Hepatic stellate cell (primary cell): ENCODE results near the gene NUP210.
"Not testable (repeated sequence)": the region's sequence is repeated elsewhere in the genome, so short reads cannot be mapped to it uniquely, and the experiment has no call there.

ENCODE experiments used
- DNase-seq: peaks from one replicate; pipeline ENCODE4 v3.0.0; 2011; ENCODE audit warnings: low spot score

Gene NUP210

GRCh38 chr3:13429631-13430291, 9.6 kb upstream of the NUP210 start:
- DNase-seq: no peak

DNA sequence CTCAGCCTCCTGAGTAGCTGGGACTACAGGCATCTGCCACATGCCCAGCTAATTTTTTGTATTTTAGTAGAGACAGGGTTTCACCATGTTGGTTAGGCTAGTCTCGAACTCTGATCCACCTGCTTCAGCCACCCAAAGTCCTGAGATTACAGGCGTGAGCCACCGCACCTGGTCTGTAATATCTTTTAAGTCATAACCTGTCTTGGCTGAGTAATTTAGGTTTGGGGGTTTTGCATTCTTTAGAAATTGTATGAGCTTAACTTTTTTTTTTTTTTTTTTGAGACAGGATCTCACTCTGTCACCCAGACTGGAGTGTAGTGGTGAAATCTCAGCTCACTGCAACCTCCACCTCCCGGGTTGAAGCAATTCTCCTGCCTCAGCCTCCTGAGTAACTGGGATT, 8.6 kb upstream of the NUP210 start:
- DNase-seq: not testable (repeated sequence)

DNA sequence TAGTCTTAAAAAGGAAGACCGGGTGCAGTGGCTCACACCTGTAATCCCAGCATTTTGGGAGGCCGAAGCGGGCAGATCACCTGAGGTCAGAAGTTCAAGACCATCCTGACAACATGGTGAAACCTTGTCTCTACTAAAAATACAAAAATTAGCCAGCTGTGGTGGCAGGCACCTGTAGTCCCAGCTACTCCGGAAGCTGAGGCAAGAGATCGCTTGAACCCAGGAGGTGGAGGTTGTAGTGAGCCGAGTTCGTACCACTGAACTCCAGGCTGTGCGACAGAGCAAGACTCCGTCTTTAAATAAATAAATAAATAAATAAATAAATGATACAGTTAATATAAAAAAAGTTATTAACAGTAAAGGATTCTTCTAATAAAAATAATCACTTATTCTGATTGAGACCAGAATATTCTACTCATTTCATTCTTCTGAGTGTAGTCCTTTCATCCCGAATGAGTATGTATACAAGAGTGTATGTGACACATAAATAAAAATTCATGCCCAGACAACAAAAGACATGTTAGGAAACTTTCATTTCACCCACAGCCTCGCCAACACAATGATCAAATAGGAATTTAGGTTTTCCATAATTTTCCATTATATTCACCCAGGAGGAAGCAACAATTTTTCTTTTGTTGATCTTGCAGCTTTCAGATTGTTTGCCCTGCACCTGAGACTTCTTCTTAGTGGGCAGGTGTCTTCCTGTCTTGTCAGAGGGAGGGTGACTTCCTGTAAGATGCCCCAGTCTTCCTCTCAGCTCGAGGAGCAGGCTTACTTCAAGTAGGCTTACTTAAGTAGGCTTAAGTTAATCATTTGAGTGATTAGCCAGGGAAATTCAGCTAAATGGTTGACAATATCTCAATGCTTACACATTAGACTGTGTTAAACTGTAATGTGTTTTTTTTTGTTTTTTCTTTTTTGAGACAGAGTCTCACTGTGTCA, 7.8 kb upstream of the NUP210 start:
- no peak for DNase-seq

DNA sequence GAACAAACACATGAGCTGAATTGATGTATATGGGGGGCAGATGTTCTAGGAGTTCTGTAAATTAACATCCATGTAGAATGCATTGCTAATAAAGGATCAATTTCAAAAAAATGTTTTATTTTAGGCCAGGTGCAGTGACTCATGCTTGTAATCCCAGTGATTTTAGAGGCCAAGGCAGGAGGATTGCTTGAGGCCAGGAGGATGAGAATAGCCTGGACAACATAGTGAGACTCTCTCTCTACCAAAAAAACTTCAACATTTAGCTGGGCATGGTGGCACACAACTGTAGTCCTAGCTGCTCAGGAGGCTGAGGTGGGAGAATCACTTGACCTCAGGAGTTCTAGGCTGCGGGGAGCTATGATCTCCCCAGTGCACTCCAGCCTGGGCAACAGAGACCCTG, 6.5 kb upstream of the NUP210 start:
- no peak for DNase-seq

- DNase-seq: no peak
Measured at GRCh38 chr3:13425689-13426088, 5.6 kb upstream of the NUP210 start.

DNA sequence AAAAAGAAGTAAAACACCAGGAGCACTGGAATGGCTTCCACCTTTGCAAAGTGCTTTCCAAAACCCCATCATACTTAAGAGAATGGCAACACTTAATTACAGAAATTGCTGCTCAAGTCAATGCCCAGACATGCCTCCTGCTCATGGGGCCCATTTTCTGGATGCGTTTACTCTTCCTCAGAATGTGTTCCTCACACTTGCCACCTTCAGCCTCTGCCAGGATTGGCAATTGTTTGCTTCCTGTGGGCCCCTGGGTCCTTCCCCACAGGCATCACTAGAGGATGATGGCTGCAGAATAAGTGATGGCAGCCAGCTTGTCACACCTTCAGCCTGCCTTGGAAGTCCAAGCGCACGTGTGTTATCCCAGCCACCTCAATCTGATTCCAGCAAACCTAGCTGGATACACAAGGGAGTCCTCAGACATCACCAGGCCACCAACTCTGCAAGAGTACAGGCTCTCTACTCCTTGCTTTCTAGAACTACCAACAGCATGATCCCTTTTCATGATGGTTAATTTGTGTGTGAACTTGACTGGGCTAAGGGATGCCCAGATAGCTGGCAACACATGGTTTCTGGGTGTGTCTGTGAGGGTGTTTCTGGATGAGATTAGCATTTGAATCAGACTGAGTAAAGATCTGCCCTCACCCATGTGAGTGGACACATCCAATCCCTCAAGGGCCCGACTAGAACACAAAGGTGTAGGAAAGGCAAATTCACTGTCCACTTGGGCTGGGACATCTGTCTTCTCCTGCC, 4.9 kb upstream of the NUP210 start:
- no peak for DNase-seq

GRCh38 chr3:13424141-13424844, 4.2 kb upstream of the NUP210 start:
- no peak for DNase-seq

GRCh38 chr3:13420831-13421765, 976 bp upstream of the NUP210 start:
- no peak for DNase-seq

DNA sequence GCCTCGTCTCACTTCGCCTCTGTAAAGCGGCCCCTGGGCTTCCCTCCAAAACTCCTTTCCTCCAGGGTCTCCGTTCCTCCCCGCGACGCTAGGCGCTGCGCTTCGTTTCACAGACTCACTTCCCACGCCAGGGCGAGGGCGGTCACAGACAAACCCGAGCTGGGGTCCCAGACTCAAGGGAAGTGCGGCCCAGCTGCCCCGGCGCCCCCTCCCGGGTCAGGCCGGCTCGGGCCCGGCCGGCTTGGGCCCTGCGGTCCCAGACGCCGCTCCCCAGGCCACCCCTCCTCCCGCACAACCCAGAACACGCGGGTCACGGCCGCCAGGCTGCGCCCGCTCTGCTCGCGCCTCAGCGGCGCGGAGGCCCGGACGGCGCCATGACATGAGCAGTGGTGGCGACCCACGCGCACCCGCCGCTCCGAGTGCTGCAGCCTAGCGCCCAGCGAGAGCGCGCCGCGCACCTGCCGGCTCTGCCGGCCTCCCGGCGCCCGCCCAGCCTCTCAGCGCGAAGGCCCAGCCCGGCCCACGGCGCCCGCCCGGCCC, 547 bp downstream of the NUP210 start:
- DNase-seq: no peak

GRCh38 chr3:13417166-13417947, 2.8 kb downstream of the NUP210 start:
- no peak for DNase-seq

DNA sequence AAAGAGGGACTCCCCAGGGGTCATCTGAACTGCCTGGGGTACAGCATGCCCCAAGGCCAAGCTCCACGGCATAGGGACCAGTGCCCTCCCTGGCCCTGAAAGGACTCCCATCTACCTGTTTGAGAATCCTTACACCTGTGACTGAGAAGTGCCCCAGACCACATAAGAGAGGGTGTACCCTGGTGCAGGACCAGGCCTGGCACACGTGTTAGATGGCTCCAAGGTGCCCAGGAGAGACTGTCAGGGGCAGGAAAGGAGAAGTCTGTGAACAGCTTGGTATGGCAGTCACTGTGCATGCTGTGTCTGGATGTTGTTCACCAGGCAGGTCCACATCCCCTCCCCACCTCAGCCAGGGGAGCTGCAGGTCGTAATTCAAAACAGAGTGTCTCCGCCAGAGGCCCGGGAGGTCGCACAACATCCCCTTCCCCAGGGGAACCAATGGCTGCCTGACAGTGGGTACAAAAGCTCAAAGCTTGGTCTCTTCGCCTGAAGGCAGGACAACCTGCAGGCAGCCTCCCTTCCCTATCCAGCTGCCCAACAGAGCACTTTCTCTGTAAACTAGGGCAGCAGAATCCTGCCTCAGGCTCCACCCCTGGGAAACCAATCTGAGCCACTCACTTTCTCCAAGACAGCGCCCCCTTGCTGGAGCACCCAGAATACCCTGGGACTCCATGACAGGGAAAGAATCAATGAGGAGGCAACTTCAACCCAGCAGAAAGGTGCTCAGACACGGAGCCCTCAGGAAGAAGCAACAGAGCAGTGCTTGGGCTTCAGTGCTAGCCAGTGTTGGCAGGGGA, 3.9 kb downstream of the NUP210 start:
- DNase-seq: no peak

- DNase-seq: no peak
Measured at GRCh38 chr3:13415236-13415986, 4.7 kb downstream of the NUP210 start.

- no peak for DNase-seq
Measured at GRCh38 chr3:13414040-13414729, 5.9 kb downstream of the NUP210 start.

GRCh38 chr3:13411186-13411860, 8.8 kb downstream of the NUP210 start:
- no peak for DNase-seq

- DNase-seq: no peak
Measured at GRCh38 chr3:13408890-13409289, 11.2 kb downstream of the NUP210 start.

DNA sequence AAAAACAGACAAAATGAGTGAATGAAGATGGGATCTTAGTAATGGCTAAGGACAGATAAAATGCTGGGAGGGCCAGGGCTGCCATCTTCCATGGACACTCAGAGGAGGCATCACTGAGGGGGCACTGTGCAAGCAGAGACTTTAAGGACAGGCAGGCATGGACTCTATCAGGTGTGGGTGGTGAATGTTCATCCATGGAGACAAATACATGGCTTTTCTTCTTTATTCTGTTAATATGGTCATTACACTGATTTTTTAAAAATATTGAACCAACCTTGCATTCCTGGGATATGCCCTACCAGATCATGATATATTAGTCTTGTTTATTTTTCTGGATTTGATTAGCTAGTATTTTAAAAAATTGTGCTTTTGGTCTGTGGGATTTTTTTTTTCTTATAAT, 12.2 kb downstream of the NUP210 start:
- no peak for DNase-seq

GRCh38 chr3:13407475-13407874, 12.6 kb downstream of the NUP210 start:
- no peak for DNase-seq
